Gastroesophageal sphincter (tissue), 4 donors: ENCODE data around the gene ANKS1B. TPM values are rescaled to one million over a fixed set of nuclear protein-coding genes. Genes with fewer than 3 reads are reported as not detected.

Experiments
- ATAC-seq: fragments of 150-250 bp; one replicate; pipeline ENCODE4 v1.9.1; 2016; ENCODE audit warnings: mild to moderate bottlenecking, moderate library complexity
- H3K27ac ChIP-seq, 4 donors: fragments of 200-600 bp; sonication (generic) in 3 of 4; 1 replicate in 3 of 4; 2 replicates in 1 of 4; pipeline ENCODE4 v1.5.1; 2016 to 2019
- H3K27me3 ChIP-seq: fragments of 200-600 bp; sonication (generic); one replicate; pipeline ENCODE4 v1.5.1; 2019
- H3K36me3 ChIP-seq, 2 donors: fragments of 200-600 bp; sonication (generic); one replicate each; pipeline ENCODE4 v1.5.1; 2019; ENCODE audit warnings: control low read depth in 1 of 2
- H3K4me1 ChIP-seq, 3 donors: fragments of 200-600 bp; sonication (generic); 1 replicate in 2 of 3; 2 replicates in 1 of 3; pipeline ENCODE4 v1.5.1; 2016 to 2019; ENCODE audit warnings: control low read depth in 2 of 3
- H3K4me3 ChIP-seq, 2 donors: fragments of 200-600 bp; sonication (generic); one replicate each; pipeline ENCODE4 v1.5.1; 2019; ENCODE audit warnings: mild to moderate bottlenecking in 1 of 2, moderate library complexity in 1 of 2
- H3K9me3 ChIP-seq, 3 donors: fragments of 200-600 bp; sonication (generic); one replicate each; pipeline ENCODE4 v1.5.1; 2017 to 2019; ENCODE audit warnings: control low read depth in 2 of 3
- CTCF ChIP-seq, 4 experiments: fragments of 200-600 bp in 2 of 4; fragments of 450-650 bp in 2 of 4; sonication (generic) in 1 of 4; IDR thresholded peaks; one replicate each; pipeline ENCODE4 v1.5.1; 2017 to 2019; ENCODE audit warnings: antibody characterized with exemption in 4 of 4, mild to moderate bottlenecking in 2 of 4, moderate library complexity in 2 of 4
- EP300 ChIP-seq: sonication (generic); formaldehyde crosslinking; IDR thresholded peaks from one replicate; pipeline ENCODE4 v1.6.1; 2017; ENCODE audit warnings: antibody characterized with exemption, mild to moderate bottlenecking
- POLR2A ChIP-seq, 2 donors: fragments of 450-650 bp; IDR thresholded peaks; one replicate each; pipeline ENCODE4 v1.6.1; 2017; ENCODE audit warnings: antibody characterized with exemption in 2 of 2, mild to moderate bottlenecking in 2 of 2, moderate library complexity in 1 of 2
- POLR2AphosphoS5 ChIP-seq: sonication (generic); formaldehyde crosslinking; IDR thresholded peaks from one replicate; pipeline ENCODE4 v1.6.1; 2017; ENCODE audit warnings: antibody characterized with exemption
- WGBS, 2 donors: methylation state at CpG; one replicate each; pipeline ENCODE4 v1.1.5; 2018; ENCODE audit warnings: low coverage in 1 of 2; 5-methylcytosine and 5-hydroxymethylcytosine counted together
- total RNA-seq, 4 donors: library from RNA; depleted of rRNA; stranded (reverse); fragments of >200 nt; gene quantifications; one replicate each; pipeline ENCODE4 v1.1.0, GENCODE V29; 2016

The ANKS1B gene
- total RNA-seq, 4 donors from 2014 or later = 9.9 to 31.1 (median 21.4) TPM

GRCh38 chr12:98873776-98874175 lies 1111.0 kb downstream of the ANKS1B start:
- TF ChIP-seq EP300 (no peak), CTCF (IDR thresholded peaks at IDR 0.05) (no peak), POLR2A (IDR thresholded peaks at IDR 0.05) (no peak), POLR2AphosphoS5 (no peak)
- ATAC-seq = no peak
- 31% methylated on average over 1 of the region's 1 CpG; no CpG with 5 or more reads in 1 of the 2 donors for WGBS, 2 donors

GRCh38 chr12:98870504-98870903 lies 1114.2 kb downstream of the ANKS1B start:
- ATAC-seq = no peak
- Histone ChIP-seq H3K27ac (no peak overlapping the region), H3K9me3 (no peaks in the 10 kb centered on the region), H3K4me1 (no peaks in the 10 kb centered on the region), H3K27me3 (no peaks in the 10 kb centered on the region), H3K36me3 (no peaks in the 10 kb centered on the region), H3K4me3 (no peak overlapping the region)
- TF ChIP-seq EP300 (no peak), CTCF (IDR thresholded peaks at IDR 0.05) (no peak), POLR2A (IDR thresholded peaks at IDR 0.05) (no peak), POLR2AphosphoS5 (no peak)
- 64 to 89% methylated on average over 4 to 6 of the region's 6 CpGs for WGBS, 2 donors

More at GRCh38 chr12:98873776-98874175, 1111.0 kb downstream of the ANKS1B start:
- no peak overlapping the region for H3K4me3 ChIP-seq
- H3K9me3 ChIP-seq = no peaks in the 10 kb centered on the region
- H3K27me3 ChIP-seq = no peaks in the 10 kb centered on the region
- no peaks in the 10 kb centered on the region for H3K36me3 ChIP-seq
- H3K4me1 ChIP-seq = no peaks in the 10 kb centered on the region
- no peak overlapping the region for H3K27ac ChIP-seq

GRCh38 chr12:98869886-98870503 lies 1114.7 kb downstream of the ANKS1B start:
- Histone ChIP-seq H3K36me3 (no peaks in the 10 kb centered on the region), H3K4me1 (no peaks in the 10 kb centered on the region), H3K9me3 (no peaks in the 10 kb centered on the region), H3K4me3 (no peak overlapping the region), H3K27me3 (no peaks in the 10 kb centered on the region), H3K27ac (no peak overlapping the region)
- no peak for TF ChIP-seq POLR2AphosphoS5
- ATAC-seq = no peak
- 75 to 86% methylated on average over 2 of the region's 2 CpGs for WGBS, 2 donors

- no peak for ATAC-seq
- H3K36me3 ChIP-seq = no peaks in the 10 kb centered on the region
- no peaks in the 10 kb centered on the region for H3K27me3 ChIP-seq
- no peaks in the 10 kb centered on the region for H3K9me3 ChIP-seq
- no peaks in the 10 kb centered on the region for H3K4me1 ChIP-seq
- WGBS, 2 donors = 57 to 69% methylated on average over 4 of the region's 4 CpGs
- H3K27ac ChIP-seq = no peak overlapping the region
- H3K4me3 ChIP-seq = no peak overlapping the region
- TF ChIP-seq CTCF (IDR thresholded peaks at IDR 0.05) (no peak), POLR2A (IDR thresholded peaks at IDR 0.05) (no peak)
Observed at GRCh38 chr12:98868538-98868937, 1116.2 kb downstream of the ANKS1B start.

- no peak for ATAC-seq
- TF ChIP-seq POLR2A (IDR thresholded peaks at IDR 0.05) (no peak), POLR2AphosphoS5 (no peak), EP300 (no peak), CTCF (IDR thresholded peaks at IDR 0.05) (no peak)
- Histone ChIP-seq H3K27me3 (no peaks in the 10 kb centered on the region), H3K4me3 (no peak overlapping the region), H3K9me3 (no peaks in the 10 kb centered on the region), H3K27ac (no peak overlapping the region), H3K36me3 (no peaks in the 10 kb centered on the region), H3K4me1 (no peaks in the 10 kb centered on the region)
- 54 to 57% methylated on average over 3 to 6 of the region's 6 CpGs for WGBS, 2 donors
Observed at GRCh38 chr12:98868076-98868475, 1116.7 kb downstream of the ANKS1B start.
